ENCODE data around the gene SEMA3B. TPM values are rescaled to one million over a fixed set of nuclear protein-coding genes. Genes with fewer than 3 reads are reported as not detected.
"Not testable (repeated sequence)": the region's sequence is repeated elsewhere in the genome, so short reads cannot be mapped to it uniquely, and the experiment has no call there.

SEMA3B gene
- total and polyA plus RNA-seq, 12 donors, result 6.0 to 496 (median 224) TPM

DNA sequence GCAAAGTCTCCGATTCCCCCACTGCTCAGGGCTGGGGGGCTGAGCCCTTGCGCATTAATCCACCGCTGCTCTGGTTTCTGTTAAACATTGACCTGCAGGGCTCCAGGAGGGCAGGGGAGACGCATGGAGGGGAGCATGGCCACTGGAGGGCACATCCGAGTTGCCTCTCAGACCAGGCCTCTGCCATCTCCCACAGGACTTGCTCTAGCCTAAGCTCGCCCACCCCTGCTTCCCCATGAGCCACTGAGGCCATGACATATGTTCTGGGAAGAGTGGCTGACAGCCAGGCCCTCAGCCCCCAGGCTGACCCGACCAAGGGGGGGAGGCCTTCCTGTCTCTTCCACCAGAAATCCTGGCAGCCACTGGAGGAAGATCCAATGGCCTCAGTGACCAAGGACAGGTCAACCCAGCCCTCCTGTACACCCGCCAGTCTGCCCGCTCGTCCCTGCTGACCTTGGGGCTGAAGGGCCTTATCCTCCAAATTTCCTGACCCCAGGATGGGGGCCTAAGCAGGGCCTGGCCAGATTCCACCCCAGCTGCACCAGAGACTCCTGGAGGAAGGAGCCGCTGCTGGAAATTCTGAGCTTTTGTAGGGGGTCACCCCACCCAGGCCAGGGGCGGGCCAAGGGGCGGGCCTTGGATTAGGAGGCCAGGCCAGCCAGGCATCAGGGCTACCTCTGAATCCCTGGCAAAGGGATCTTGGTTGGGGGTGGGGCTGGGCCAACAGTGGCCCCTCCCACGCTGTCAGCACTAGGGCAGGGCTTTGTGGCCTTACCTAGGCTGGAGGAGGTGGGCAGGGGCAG, 34.3 kb downstream of the SEMA3B start, which contains the start of gene HYAL1:
Gene HYAL1 (minus strand): TSS at position 562 of the 803 bp plus-strand sequence. CDS start 618 bp downstream, outside the sequence.
- DNase-seq, result peak; percentile 77 to 90 (median 88)
- intact Hi-C loops (cut with DNase I), result no loop called here
- H3K36me3 ChIP-seq (replicated peaks in 1 of 2), result no peaks in the 10 kb centered on the region

GRCh38 chr3:50304601-50305000, 35.7 kb downstream of the SEMA3B start:
- peaks cover 25 to 37% of the 10 kb centered on the region in 2 donors for H3K4me1 ChIP-seq (replicated peaks in 1 of 2)
- H3K27ac ChIP-seq, result no peak overlapping the region
- TF ChIP-seq, protein P1, sequence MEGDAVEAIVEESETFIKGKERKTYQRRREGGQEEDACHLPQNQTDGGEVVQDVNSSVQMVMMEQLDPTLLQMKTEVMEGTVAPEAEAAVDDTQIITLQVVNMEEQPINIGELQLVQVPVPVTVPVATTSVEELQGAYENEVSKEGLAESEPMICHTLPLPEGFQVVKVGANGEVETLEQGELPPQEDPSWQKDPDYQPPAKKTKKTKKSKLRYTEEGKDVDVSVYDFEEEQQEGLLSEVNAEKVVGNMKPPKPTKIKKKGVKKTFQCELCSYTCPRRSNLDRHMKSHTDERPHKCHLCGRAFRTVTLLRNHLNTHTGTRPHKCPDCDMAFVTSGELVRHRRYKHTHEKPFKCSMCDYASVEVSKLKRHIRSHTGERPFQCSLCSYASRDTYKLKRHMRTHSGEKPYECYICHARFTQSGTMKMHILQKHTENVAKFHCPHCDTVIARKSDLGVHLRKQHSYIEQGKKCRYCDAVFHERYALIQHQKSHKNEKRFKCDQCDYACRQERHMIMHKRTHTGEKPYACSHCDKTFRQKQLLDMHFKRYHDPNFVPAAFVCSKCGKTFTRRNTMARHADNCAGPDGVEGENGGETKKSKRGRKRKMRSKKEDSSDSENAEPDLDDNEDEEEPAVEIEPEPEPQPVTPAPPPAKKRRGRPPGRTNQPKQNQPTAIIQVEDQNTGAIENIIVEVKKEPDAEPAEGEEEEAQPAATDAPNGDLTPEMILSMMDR (IDR thresholded peaks at IDR 0.05), result no peak
- TF ChIP-seq POLR2A (IDR thresholded peaks at IDR 0.05), result no peak
- peaks cover 0 to 5% (median 0%) of the 10 kb centered on the region in 3 donors for H3K9me3 ChIP-seq (replicated peaks in 1 of 3)
- DNase-seq, result no peak
- no peak overlapping the region for H3K4me3 ChIP-seq
- no peaks in the 10 kb centered on the region for H3K36me3 ChIP-seq (replicated peaks in 1 of 2)
- intact Hi-C loops (cut with DNase I), result no loop called here
- H3K27me3 ChIP-seq, result no peaks in the 10 kb centered on the region

More for the DNA sequence above, 34.3 kb downstream of the SEMA3B start, which contains the start of gene HYAL1:
- Histone ChIP-seq H3K9me3 (replicated peaks in 1 of 3) (no peaks in the 10 kb centered on the region), H3K4me1 (replicated peaks in 1 of 2) (peaks cover 26 to 44% of the 10 kb centered on the region in 2 donors), H3K27me3 (no peaks in the 10 kb centered on the region), H3K4me3 (peak within 1 kb of the TSS in 2 of 4 donors; percentile 14 to 35), H3K27ac (peak within 1 kb of the TSS; percentile 60 to 86 (median 74))
- 41 to 57% (median 50%) methylated on average over 1 to 14 of the region's 14 CpGs for WGBS, 4 donors
- TF ChIP-seq POLR2A (IDR thresholded peaks at IDR 0.05), result peak in 1 of 2 donors; percentile 39
- TF ChIP-seq, protein P1 (IDR thresholded peaks at IDR 0.05), result peak in 1 of 6 experiments; percentile 13

DNA sequence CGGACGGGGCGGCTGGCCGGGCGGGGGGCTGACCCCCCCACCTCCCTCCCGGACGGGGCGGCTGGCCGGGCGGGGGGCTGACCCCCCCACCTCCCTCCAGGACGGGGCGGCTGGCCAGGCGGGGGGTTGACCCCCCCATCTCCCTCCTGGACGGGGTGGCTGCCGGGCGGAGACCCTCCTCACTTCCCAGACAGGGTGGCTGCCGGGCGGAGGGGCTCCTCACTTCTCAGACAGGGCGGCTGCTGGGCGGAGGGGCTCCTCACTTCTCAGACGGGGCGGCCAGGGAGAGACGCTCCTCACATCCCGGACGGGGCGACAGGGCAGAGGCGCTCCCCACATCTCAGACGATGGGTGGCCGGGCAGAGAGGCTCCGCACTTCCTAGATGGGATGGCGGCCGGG, 43.1 kb downstream of the SEMA3B start:
- DNase-seq; H3K36me3 ChIP-seq (replicated peaks in 1 of 2); intact Hi-C loops (cut with DNase I); H3K4me1 ChIP-seq (replicated peaks in 1 of 2); H3K4me3 ChIP-seq; H3K27ac ChIP-seq; H3K27me3 ChIP-seq; H3K9me3 ChIP-seq (replicated peaks in 1 of 3): not testable (repeated sequence)
- 86 to 93% methylated on average over 15 to 32 of the region's 32 CpGs; no CpG with 5 or more reads in 2 of the 4 donors for WGBS, 4 donors

DNA sequence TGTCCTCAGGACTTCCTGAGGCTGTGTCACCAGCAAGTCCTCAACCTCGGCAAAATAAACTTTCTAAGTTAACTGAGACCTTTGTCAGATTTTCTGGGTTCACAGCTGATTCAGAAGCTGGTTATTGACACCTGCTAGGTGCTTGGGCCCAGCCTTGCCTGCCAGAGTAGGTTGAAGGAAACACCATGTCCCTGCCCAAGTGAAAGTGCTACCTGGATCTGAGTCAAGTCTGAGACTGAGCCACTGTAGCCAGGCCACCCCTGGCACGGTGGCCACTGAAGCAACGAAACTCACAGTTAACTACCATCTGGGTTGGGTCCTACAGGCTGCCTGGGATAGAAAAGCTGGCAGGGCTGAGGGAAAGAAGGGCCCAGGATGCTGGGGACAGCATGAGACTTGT, 45.4 kb downstream of the SEMA3B start:
- no peaks in the 10 kb centered on the region for H3K27me3 ChIP-seq
- TF ChIP-seq POLR2A (IDR thresholded peaks at IDR 0.05), result no peak
- TF ChIP-seq, protein P1 (IDR thresholded peaks at IDR 0.05), result no peak
- H3K36me3 ChIP-seq (replicated peaks in 1 of 2), result peaks cover 0 to 25% of the 10 kb centered on the region in 2 donors
- intact Hi-C loops (cut with DNase I), result no loop called here
- no peaks in the 10 kb centered on the region for H3K9me3 ChIP-seq (replicated peaks in 1 of 3)
- DNase-seq, result no peak
- no peak overlapping the region for H3K27ac ChIP-seq
- H3K4me3 ChIP-seq, result no peak overlapping the region
- peaks cover 24 to 30% of the 10 kb centered on the region in 2 donors for H3K4me1 ChIP-seq (replicated peaks in 1 of 2)
- WGBS, 4 donors, result 77 to 88% (median 85%) methylated on average over 3 of the region's 3 CpGs
